Stimulated activated CD8-positive, alpha-beta memory T cell treated with anti-CD3 and anti-CD28 coated beads, Interleukin-15, amount 100 ng/mL, for 48 hours (primary cell): ENCODE data around the gene HMGA1.
"Not testable (repeated sequence)": the region's sequence is repeated elsewhere in the genome, so short reads cannot be mapped to it uniquely, and the experiment has no call there.

Experiments used
- DNase-seq, 2 donors: peaks; one replicate each; pipeline ENCODE4 v3.0.0-alpha.2; 2020; ENCODE audit warnings: low read depth in 2 of 2

Gene HMGA1

GRCh38 chr6:34260576-34261267 is 24.0 kb downstream of the HMGA1 start:
- DNase-seq = no peak

GRCh38 chr6:34263484-34263883 is 26.8 kb downstream of the HMGA1 start:
- DNase-seq = not testable (repeated sequence)

GRCh38 chr6:34267746-34268145 is 31.1 kb downstream of the HMGA1 start:
- no peak for DNase-seq

- DNase-seq = not testable (repeated sequence)
These were observed 32.5 kb downstream of the HMGA1 start for GRCh38 chr6:34269132-34269531.

- DNase-seq = not testable (repeated sequence)
These were observed 33.1 kb downstream of the HMGA1 start for GRCh38 chr6:34269658-34270341.

- DNase-seq = no peak
These were observed 35.6 kb downstream of the HMGA1 start for GRCh38 chr6:34272013-34272926.

GRCh38 chr6:34273242-34273805 is 36.7 kb downstream of the HMGA1 start:
- no peak for DNase-seq

- no peak for DNase-seq
These were observed 37.5 kb downstream of the HMGA1 start for GRCh38 chr6:34274129-34274528.

- DNase-seq = no peak
These were observed 38.6 kb downstream of the HMGA1 start for GRCh38 chr6:34275128-34275804.

GRCh38 chr6:34276191-34276590 is 39.5 kb downstream of the HMGA1 start:
- DNase-seq = no peak

- DNase-seq = no peak
These were observed 40.4 kb downstream of the HMGA1 start for GRCh38 chr6:34276881-34277762.

GRCh38 chr6:34277763-34278112 is 41.1 kb downstream of the HMGA1 start:
- DNase-seq = no peak

GRCh38 chr6:34278833-34279232 is 42.2 kb downstream of the HMGA1 start:
- no peak for DNase-seq

- no peak for DNase-seq
These were observed 43.5 kb downstream of the HMGA1 start for GRCh38 chr6:34280216-34280615.

- DNase-seq = no peak
These were observed 45.1 kb downstream of the HMGA1 start for GRCh38 chr6:34281702-34282334.

- DNase-seq = no peak
These were observed 48.1 kb downstream of the HMGA1 start for GRCh38 chr6:34284563-34285447.

GRCh38 chr6:34285448-34286164 is 48.9 kb downstream of the HMGA1 start:
- DNase-seq = no peak

- DNase-seq = no peak
These were observed 51.9 kb downstream of the HMGA1 start for GRCh38 chr6:34288581-34288980.
